HG02885 (cell line): Measurements from ENCODE around the gene ORAI3.

Experiments
- ATAC-seq: cut with Tn5 transposase; IDR thresholded peaks from one replicate; pipeline ENCODE4 v1.9.1; 2021; ENCODE audit warnings: mild to moderate bottlenecking; ENCODE audit not compliant: unreplicated experiment, poor library complexity

Gene ORAI3

DNA sequence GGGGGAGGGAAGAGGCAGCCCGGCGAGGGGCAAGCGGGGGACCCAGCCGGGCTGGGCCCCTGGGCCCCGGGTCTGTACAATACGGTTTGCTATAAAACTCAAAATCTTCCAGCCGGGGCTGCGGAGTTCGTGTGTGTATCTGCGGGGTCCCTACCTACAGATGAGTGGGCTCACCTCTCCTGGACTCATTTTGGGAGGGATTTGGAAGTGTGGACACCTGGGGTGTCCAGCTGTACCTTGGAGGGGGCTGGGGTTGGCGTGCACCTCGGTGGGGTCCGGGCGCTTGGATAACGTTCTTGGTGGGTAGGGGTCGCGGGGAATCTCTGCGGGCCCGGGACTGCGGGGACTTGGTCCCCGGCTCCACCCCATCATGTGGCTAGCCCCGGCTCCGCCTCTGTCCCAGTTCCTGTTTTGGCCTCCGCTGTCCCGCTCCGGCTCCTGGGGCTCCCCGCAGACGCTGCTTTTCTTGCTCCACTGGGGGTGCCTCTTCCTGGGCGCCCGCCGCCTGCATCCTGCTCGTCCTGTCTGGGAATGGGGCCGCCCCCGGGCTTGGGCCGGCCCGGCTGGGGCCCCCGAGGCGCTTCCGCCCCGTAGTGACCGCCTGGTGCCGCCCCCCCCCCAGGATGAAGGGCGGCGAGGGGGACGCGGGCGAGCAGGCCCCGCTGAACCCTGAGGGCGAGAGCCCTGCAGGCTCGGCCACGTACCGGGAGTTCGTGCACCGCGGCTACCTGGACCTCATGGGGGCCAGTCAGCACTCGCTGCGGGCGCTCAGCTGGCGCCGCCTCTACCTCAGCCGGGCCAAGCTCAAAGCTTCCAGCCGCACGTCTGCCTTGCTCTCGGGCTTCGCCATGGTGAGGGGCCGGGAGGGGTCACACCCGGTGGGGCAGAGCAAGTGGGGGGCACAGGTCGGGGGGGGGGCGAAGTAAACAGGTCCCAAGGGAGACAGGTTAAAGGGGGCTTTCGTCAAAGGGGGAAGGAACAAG, at the start of gene ORAI3:
Gene ORAI3 (plus strand): TSS at position 402 of the 983 bp plus-strand sequence. CDS start 222 bp downstream, at position 624.
- peak; percentile 68 for ATAC-seq

DNA sequence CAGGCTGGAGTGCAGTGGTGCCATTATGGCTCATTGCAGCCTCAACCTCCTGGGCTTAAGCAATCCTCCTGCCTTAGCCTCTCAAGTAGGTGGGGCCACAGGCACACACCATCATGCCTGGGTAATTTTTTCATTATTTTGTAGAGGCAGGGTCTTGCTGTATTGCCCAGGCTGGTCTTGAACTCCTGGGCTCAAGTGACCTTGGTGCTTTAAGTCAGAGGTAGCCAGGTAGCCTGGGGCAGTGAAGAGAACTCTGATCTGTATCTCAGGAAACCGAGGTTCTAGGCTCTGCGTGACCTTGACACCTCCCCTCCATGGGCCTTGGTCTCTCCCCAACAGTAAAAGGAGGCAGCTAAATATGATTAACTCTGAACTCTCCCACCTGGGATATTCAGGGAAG, 49.1 kb upstream of the ORAI3 start:
- no peak for ATAC-seq

DNA sequence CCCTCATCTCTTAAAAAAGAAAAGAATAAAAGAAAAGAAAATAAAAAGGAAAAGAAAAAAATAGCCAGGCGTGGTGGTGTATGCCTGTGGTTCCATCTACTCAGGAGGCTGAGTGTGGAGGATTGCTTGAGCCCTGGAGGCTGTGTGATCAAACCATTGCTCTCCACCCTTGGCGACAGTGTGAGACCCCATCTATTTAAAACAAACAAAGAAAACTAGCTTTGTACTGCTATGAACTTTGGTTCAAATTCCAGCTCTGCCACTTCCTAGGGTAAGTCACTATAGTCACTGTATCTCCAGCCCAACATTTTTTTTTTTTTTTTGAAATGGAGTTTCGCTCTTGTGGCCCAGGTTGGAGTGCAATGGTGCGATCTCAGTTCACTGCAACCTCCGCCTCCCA, 48.3 kb upstream of the ORAI3 start:
- ATAC-seq = no peak

DNA sequence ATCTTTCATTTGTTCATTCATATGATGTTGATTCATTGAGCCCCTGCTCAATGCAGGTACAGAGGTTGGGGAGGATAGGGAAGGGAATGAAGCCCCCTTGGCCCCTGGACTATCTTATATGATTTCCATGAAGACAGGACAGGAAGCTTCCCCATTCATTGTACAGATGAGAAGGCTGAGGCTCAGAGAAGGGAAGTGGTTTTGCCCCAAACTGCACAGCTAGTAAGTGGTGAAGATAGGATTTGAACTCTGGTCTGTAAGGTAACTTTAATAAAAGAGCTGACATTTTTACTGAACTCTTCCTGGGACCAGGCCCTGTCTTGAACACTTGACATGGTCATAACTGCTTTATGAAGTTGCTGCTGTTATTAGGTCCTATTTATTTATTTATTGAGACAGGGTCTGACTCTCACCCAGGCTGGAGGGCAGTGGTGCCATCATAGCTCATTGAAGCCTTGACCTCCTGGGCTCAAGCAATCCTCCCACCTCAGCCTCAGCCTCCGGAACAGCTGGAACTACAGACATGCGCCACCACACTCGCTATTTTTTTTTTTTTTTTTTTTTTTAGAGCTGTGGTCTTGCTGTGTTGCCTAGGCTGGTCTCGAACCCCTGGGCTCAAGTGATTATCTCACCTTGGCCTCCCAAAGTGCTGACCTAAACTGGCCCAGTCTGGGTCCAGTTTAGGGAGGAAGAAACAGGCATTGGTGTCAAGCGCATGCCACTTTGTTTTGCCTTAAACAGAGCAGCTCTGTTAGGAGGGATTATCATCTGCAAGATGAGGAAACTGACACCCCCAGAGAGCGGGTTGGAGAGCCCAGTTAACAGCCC, 47.5 kb upstream of the ORAI3 start:
- ATAC-seq = no peak

DNA sequence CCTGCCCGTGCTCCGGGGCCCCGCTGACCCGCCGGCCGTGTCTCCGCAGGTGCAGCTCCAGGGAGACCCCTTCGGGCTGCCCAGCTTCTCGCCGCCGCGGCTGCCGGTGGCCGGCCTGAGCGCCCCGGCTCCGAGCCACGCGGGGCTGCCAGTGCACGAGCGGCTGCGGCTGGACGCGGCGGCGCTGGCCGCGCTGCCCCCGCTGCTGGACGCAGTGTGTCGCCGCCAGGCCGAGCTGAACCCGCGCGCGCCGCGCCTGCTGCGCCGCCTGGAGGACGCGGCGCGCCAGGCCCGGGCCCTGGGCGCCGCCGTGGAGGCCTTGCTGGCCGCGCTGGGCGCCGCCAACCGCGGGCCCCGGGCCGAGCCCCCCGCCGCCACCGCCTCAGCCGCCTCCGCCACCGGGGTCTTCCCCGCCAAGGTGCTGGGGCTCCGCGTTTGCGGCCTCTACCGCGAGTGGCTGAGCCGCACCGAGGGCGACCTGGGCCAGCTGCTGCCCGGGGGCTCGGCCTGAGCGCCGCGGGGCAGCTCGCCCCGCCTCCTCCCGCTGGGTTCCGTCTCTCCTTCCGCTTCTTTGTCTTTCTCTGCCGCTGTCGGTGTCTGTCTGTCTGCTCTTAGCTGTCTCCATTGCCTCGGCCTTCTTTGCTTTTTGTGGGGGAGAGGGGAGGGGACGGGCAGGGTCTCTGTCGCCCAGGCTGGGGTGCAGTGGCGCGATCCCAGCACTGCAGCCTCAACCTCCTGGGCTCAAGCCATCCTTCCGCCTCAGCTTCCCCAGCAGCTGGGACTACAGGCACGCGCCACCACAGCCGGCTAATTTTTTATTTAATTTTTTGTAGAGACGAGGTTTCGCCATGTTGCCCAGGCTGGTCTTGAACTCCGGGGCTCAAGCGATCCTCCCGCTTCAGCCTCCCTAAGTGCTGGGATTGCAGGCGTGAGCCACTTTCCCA, 46.6 kb upstream of the ORAI3 start:
- peak; percentile 80 for ATAC-seq

DNA sequence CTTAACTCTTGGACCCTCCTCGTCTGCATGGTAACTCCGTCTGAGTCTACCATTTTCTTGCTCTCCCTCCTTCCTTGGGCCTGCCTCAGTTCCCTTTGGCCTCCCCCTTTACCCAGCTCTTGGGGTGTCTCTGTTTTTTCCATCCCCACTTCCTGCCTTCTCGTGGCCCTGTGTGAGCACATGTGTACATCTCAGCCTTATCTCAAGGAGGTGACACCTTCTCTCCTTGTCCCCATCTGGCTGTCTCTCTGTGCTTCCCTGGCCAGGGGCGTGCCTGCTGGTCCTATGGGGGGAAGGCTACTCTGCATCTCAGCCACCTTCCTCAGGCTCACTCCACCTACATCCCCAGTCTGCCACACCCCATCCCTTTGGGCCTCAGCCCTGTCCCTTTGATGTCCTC, 45.9 kb upstream of the ORAI3 start:
- no peak for ATAC-seq

DNA sequence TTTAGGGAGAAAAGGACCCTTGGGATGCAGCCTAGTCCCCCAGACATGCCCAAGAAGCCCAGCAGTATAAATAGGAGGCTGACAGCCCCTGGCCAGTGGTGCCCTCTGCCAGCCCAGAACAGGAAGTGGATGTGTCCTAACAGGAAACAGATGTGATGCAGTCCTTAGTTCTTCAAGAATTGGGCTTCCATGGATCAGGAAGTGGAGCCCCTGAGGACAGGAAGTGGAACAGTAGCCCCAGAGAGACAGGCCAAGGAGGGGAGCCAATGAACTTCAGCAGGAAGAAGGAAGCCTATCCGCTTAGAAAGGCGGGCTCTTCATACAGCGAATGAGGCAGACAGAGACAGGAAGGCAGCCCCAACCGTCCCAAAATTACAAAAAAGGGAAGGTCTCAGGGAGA, 45.3 kb upstream of the ORAI3 start:
- no peak for ATAC-seq

DNA sequence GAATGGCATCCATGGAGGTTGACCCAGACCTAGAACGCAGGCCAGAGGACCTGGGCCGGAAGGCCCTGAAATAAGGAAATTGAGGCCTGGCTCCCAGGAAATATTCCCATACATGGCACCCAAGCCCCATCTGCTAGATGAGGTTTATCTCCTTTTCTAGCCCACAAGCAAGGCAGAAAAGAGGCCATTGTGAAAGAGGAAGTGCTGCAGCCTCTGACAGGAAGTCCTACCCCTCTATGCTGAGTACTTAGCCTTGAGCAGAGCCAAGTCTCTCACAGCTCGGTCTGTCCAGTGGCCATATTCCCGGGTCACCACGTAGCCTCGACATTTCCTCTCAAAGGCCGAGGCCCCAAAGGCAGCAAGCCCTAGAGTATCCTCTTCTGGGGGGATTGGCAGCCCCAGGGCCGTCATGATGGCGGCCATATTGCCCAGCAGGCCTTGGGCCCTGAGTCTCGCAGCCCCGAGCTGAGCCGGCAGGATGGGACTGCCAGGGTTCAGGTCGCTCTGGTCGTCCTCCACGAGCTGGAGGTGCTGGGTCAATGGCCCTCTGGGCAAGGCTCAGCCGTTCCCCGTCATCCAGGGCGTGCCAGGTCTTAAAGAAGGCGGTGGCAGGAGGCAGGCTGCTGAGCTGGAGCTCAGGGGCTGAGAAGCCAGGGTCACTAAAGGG, 44.6 kb upstream of the ORAI3 start:
- no peak for ATAC-seq

DNA sequence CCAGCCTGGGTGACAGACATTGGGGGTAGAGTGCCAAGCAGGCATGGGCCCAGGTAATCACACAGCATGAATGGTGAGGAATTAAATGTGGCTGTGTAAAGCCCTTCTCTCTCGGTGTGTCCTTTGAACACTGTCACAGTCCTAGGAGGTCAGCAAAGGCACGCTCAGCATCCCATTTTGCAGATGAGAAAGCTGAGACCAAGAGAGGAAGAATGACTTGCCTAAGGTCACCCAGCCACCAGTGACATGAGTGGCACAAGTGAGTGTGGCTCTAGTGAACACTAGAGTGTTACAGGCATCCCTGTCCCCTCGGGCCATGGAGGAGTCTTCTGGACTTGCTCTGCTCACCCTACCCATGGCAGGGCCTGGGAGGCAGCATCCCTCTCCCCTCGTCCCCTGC, 41.8 kb upstream of the ORAI3 start:
- ATAC-seq = no peak

DNA sequence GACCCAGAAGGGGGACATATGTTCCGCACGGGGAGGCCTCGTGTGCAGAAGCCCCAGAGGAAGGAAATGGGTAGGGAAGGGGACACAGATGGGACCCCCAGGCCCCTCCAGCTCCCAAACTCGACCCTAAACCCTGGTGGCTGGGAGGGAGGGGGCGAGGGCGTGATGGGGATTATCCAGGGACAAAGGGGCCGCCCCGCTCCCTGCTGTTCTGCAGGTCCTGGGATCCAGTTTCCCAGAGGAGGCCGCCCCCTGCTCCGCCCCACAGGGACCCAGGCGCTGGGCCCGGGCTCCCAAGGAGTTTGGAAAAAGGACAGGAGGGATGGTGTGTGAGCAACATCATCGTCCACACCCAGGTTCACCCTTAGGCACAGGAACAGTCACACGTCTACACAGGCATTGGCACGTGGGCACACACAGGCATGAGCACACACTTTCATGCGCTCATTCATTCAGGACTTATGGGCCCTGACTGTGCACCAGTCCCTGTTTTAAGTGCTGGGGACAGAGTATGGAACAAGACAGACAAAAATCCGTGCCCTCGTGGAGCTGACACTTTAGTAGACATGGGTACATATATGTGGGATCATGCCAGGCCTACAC, 38.3 kb upstream of the ORAI3 start:
- no peak for ATAC-seq

DNA sequence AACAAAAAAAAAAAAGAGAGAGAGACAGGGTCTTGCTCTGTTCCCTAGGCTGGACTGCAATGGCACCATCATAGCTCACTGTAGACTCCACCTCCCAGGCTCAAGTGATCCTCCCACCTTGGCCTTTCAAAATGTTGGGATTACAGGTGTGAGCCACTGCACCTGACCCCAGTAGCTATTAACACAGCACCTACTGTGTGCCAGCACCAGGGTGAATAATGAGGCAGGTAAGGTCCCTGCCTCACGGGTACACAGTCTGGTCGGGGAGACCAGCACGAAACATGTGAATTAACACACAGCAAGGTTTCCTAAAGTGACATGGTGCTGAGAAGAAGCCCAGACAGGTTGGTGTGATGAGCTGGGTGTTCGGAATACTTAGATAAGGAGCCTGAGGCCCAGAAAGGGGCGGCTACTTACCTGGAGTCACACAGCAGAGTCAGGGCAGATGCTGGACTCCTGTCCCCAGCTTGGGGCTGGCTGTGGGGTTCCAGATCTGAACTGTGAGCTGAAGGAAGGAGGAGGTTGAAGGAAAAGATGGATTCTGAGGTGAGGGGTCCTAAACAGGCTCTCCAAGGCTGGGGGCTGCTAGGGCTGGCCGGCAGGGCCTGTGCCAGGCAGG, 36.0 kb upstream of the ORAI3 start:
- ATAC-seq = no peak

DNA sequence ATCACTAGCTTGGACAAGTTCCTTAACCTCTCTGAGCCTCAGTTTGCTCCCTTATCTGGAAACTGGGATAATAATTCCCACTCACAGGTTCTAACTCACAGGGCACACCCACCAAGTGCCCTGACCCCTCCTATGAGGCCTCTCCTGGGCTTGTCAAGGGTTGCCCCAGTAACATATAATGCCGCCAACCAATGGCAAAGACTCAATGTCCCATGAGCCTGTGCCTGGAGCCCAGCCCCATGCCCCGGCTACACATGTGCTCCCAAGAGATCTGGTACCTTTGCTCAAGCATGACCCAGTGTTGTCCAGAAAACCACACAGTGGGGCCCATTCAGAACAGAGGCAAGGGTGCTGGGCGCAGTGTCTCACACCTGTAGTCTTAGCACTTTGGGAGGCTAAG, 34.0 kb upstream of the ORAI3 start:
- ATAC-seq = no peak

DNA sequence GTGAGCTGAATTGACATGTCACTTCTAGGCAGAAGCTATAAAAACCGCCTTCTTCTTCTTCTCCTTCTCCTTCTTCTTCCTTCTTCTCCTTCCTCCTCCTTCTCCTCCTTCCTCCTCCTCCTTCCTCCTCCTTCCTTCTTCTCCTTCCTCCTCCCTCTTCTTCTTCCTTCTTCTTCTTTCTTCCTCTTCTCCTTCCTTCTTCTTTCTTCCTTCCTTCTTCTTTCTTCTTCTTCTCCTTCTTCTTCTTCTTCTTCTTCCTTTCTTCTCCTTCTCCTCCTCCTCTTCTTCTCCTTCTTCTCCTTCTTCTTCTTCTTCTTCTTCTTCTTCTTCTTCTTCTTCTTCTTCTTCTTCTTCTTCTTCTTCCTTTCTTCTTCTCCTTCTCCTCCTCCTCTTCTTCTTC, 30.3 kb upstream of the ORAI3 start:
- no peak for ATAC-seq

DNA sequence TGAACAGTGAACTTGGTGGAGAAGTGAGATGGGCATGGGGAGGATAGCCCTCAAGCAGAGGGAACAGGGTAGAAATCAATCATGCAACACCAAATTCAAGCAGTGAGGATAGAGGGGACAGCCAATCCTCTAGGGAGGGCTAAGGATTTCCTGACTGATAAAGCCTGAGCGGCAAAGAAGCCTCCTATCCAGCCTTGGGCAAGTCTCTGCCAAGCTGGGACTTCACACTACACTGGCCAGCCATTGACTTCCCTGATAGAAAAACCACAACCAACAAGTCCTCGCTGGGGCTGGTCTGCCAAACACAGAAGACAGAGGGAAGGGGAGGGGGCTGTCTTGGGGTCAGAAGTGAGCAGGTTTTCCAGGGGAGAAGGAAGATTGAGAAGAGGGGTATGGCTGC, 28.0 kb upstream of the ORAI3 start:
- no peak for ATAC-seq

DNA sequence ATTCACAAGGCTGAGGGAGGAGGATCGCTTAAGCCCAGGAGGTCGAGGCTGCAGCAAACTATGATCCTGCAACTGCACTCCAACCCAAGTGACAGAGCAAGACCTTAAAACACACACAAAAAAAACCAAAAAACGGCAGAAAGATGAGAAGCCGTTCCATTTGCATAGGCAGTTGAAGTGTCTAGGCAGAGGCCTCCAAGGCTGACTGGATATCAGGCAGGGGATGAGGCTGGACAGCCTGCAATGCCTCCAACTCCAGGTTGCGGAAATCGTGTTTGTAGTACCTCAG, 27.5 kb upstream of the ORAI3 start:
- no peak for ATAC-seq

DNA sequence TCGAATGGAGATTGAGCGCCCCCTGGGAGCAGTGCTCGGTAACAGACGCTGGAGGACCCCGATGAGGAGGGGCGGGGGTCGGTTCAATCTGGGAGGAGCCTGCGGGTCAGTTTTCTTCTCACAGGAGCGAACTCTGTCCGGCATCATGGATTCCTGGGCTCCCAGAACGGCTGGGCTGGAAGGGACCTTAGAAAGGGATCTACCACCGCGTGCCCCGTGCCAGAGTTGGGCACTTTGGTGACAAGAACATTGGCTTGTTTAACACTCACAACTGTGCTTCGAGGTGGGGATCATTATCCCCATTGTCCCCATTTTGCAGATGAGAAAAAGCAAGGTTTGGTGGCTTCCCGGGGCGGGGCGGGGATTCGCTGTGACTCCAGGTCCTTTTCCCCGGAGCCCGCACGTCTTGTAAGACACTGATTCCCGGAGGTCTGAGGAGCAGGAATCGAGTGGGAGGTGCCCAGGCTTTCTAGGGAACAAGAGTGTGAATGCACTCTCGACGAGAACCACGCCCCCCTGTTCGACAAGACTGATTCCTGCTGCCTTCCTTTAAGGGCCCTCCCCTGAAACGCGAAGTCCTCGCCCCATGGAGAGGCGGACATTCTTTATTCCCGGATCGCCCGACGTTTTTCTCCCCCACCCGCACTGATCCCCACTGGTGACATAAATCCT, 27.0 kb upstream of the ORAI3 start:
- ATAC-seq = no peak

DNA sequence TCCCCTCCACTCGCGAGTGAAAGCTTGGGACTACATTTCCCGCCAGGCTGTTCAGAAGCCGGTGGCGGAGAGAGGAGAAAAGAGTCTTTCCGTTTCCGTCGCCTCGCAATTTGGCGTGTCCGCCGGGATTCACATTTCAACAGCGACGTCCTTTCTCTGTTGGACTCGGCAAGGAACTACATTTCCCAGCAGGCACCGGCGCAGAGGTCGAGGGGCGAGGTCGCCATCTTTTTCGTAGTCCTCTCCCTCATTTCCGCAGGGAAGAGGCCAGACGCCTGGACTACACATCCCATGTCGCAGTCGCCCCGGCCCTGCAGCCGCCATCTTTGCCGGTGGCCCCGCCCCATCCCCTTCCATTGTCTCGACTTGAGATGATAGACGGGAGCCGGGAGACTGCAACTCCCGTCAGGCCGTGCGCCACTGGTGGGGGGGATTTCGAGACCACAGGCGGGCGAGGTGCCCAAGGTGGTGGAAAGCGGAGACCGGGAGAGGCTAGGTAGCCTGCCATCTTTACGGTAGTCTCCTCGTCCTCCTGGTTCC, 26.4 kb upstream of the ORAI3 start:
- ATAC-seq = peak; percentile 75

DNA sequence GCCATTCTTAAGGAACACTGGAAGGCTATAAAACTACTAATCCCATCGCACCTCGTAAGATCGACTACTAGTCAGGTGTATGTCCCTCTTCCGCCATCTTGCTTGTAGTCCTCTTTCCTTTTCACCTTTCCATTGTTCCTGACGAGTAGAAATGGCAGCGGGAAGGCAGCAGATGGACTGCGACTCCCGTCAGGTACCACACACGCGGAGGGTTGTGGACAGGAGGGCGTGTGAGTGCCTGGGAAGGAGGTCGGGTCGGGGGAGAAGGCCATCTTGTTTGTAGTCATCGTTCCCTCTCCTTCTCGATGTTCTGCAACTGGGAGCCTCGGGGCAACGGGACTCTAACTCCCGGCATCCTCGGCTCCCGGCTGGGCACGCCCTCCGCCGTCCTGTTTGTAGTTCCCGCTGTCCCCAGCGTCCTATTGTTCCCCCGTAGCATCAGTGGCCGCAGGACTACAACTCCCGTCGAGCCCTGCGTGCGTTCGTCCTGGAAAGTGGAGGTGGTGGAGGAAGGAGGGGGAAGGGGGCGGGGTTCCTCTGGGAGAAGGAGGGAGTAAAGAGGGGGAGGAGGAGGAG, 25.8 kb upstream of the ORAI3 start:
- peak; percentile 70 for ATAC-seq
